ENCODE results near the gene OSGEP. TPM values are rescaled to one million over a fixed set of nuclear protein-coding genes. Genes with fewer than 3 reads are reported as not detected.

The OSGEP gene
- 24.6 and 59.7 TPM in 2 replicates for total RNA-seq

GRCh38 chr14:20454516-20455354 is at the start of gene OSGEP, which contains the start of gene APEX1:
OSGEP (minus strand) TSS chr14:20454812; CDS start chr14:20454683, 129 bp downstream.
APEX1 (plus strand) TSS chr14:20455226; CDS start chr14:20455646, 420 bp downstream.
- H3K4me3 ChIP-seq (ENCODE audit: low read depth, low read length) = peak within 1 kb of the TSS; percentile 78
- peak; percentile 92 for DNase-seq (ENCODE audit: low read depth)
- TF ChIP-seq CTCF (conservative IDR thresholded peaks at IDR 0.05; ENCODE audit: low read depth, low read length) = no peak

- no peak for DNase-seq (ENCODE audit: low read depth)
- no peak overlapping the region for H3K4me3 ChIP-seq (ENCODE audit: low read depth, low read length)
- TF ChIP-seq CTCF (conservative IDR thresholded peaks at IDR 0.05; ENCODE audit: low read depth, low read length) = no peak
Measured at GRCh38 chr14:20503898-20504297, 49.3 kb upstream of the OSGEP start.

GRCh38 chr14:20501346-20501745 is 46.7 kb upstream of the OSGEP start:
- no peak for TF ChIP-seq CTCF (conservative IDR thresholded peaks at IDR 0.05; ENCODE audit: low read depth, low read length)
- DNase-seq (ENCODE audit: low read depth) = no peak
- H3K4me3 ChIP-seq (ENCODE audit: low read depth, low read length) = no peak overlapping the region

- no peak for DNase-seq (ENCODE audit: low read depth)
- TF ChIP-seq CTCF (conservative IDR thresholded peaks at IDR 0.05; ENCODE audit: low read depth, low read length) = no peak
- no peak overlapping the region for H3K4me3 ChIP-seq (ENCODE audit: low read depth, low read length)
Measured at GRCh38 chr14:20499881-20500280, 45.3 kb upstream of the OSGEP start.

GRCh38 chr14:20499108-20499507 is 44.5 kb upstream of the OSGEP start:
- H3K4me3 ChIP-seq (ENCODE audit: low read depth, low read length) = no peak overlapping the region
- TF ChIP-seq CTCF (conservative IDR thresholded peaks at IDR 0.05; ENCODE audit: low read depth, low read length) = no peak
- DNase-seq (ENCODE audit: low read depth) = no peak

- no peak for DNase-seq (ENCODE audit: low read depth)
- H3K4me3 ChIP-seq (ENCODE audit: low read depth, low read length) = no peak overlapping the region
- TF ChIP-seq CTCF (conservative IDR thresholded peaks at IDR 0.05; ENCODE audit: low read depth, low read length) = no peak
Measured at GRCh38 chr14:20498622-20499021, 44.0 kb upstream of the OSGEP start.

All from epithelial cell of proximal tubule (primary cell).